Stomach (tissue), 4 donors: ENCODE data around the gene MAGEA8.

Experiments used
- CTCF ChIP-seq, 7 experiments: fragments of 450-650 bp in 4 of 7; fragments of 200-600 bp in 3 of 7; sonication (generic) in 3 of 7; IDR thresholded peaks; one replicate each; pipeline ENCODE4 v1.5.1; 2016 to 2019; ENCODE audit warnings: antibody characterized with exemption in 7 of 7, control low read depth in 2 of 7, mild to moderate bottlenecking in 1 of 7
- POLR2A ChIP-seq, 4 donors: fragments of 450-650 bp; IDR thresholded peaks; one replicate each; pipeline ENCODE4 v1.6.1; 2016; ENCODE audit warnings: antibody characterized with exemption in 4 of 4, control low read depth in 2 of 4, mild to moderate bottlenecking in 1 of 4, moderate library complexity in 1 of 4

- TF ChIP-seq CTCF (IDR thresholded peaks at IDR 0.05): no peak
- TF ChIP-seq POLR2A (IDR thresholded peaks at IDR 0.05): no peak
These were observed 15.6 kb upstream of the MAGEA8 start for GRCh38 chrX:149865390-149865789.
